H1 (cell line): ENCODE data around the gene LTF. TPM values are rescaled to one million over a fixed set of nuclear protein-coding genes. Genes with fewer than 3 reads are reported as not detected.

ENCODE experiments used
- CTCF ChIA-PET: fragments of 300-600 bp; sonication (Branson Sonifier 250); formaldehyde crosslinking; loops from one replicate; lab custom pipeline; 2021; ENCODE audit not compliant: partially characterized antibody; lab: Charles Lee
- POLR2A ChIA-PET: fragments of 300-600 bp; sonication (Branson Sonifier 250); formaldehyde crosslinking; loops from one replicate; lab custom pipeline; 2021; ENCODE audit warnings: inconsistent platforms; ENCODE audit not compliant: partially characterized antibody; lab: Charles Lee
- DNase-seq, 2 experiments: peaks; one replicate each; pipeline versions ENCODE4 v3.0.0 to v3.0.0-alpha.2; 2010 to 2022; ENCODE audit warnings: low spot score in 2 of 2, low read depth in 1 of 2, mixed read lengths in 1 of 2
- FAIRE-seq: peaks from 2 replicates; lab custom pipeline; 2011; peaks lifted over from hg19 to GRCh38; lab: Jason Lieb, UNC
- H2AFZ ChIP-seq: 2 replicates; pipeline ENCODE4 v1.8.1; 2012; ENCODE audit warnings: low read length, inconsistent platforms
- H2AK5ac ChIP-seq: 2 replicates; pipeline ENCODE4 v1.6.1; 2013; ENCODE audit warnings: low read depth, low read length
- H2BK120ac ChIP-seq: replicated peaks from 2 replicates; pipeline ENCODE3; 2013; ENCODE audit warnings: low read depth, low read length, inconsistent platforms
- H2BK12ac ChIP-seq: 2 replicates; pipeline ENCODE4 v1.6.1; 2013; ENCODE audit warnings: low read depth, low read length
- H2BK15ac ChIP-seq: 2 replicates; pipeline ENCODE4 v1.6.1; 2013; ENCODE audit warnings: low read length
- H2BK20ac ChIP-seq: 2 replicates; pipeline ENCODE4 v1.6.1; 2013; ENCODE audit warnings: low read length
- H2BK5ac ChIP-seq: 2 replicates; pipeline ENCODE4 v1.6.1; 2013; ENCODE audit warnings: low read depth, low read length
- H3K14ac ChIP-seq: 2 replicates; pipeline ENCODE4 v1.6.1; 2013; ENCODE audit warnings: inconsistent platforms; ENCODE audit not compliant: insufficient read length
- H3K18ac ChIP-seq: 2 replicates; pipeline ENCODE4 v1.6.1; 2013; ENCODE audit warnings: low read length; ENCODE audit errors: extremely low read depth
- H3K23ac ChIP-seq: 2 replicates; pipeline ENCODE4 v1.6.1; 2013; ENCODE audit warnings: inconsistent platforms; ENCODE audit not compliant: insufficient read length
- H3K23me2 ChIP-seq: 2 replicates; pipeline ENCODE4 v1.6.1; 2013; ENCODE audit warnings: low read depth, low read length
- H3K27ac ChIP-seq: 2 replicates; pipeline ENCODE4 v1.6.1; 2011; ENCODE audit warnings: low read depth, low read length, inconsistent platforms
- H3K27me3 ChIP-seq, 4 experiments: replicated peaks in 1 of 4; 1 replicate in 1 of 4; 2 replicates in 3 of 4; pipeline versions ENCODE4 v1.6.1 to v1.8.1; 2011 to 2013; ENCODE audit warnings: low read length in 3 of 4, mild to moderate bottlenecking in 3 of 4, inconsistent platforms in 2 of 4, mixed read lengths in 2 of 4, moderate library complexity in 1 of 4; ENCODE audit not compliant: control insufficient read depth in 3 of 4, insufficient read depth in 3 of 4; ENCODE audit errors: extremely low read depth in 1 of 4
- H3K36me3 ChIP-seq, 4 experiments: 2 replicates each; pipeline versions ENCODE4 v1.6.1 to v1.8.1; 2011 to 2013; ENCODE audit warnings: mild to moderate bottlenecking in 4 of 4, low read length in 3 of 4, moderate library complexity in 2 of 4, control low read depth in 1 of 4, inconsistent platforms in 1 of 4; ENCODE audit not compliant: insufficient read depth in 4 of 4, control insufficient read depth in 2 of 4
- H3K4ac ChIP-seq: replicated peaks from 2 replicates; pipeline ENCODE3; 2013; ENCODE audit warnings: low read length, low read depth, mixed read lengths, inconsistent platforms; ENCODE audit not compliant: insufficient read length
- H3K4me1 ChIP-seq, 4 experiments: replicated peaks in 1 of 4; 1 replicate in 1 of 4; 2 replicates in 3 of 4; pipeline versions ENCODE4 v1.6.1 to v1.8.1; 2011 to 2013; ENCODE audit warnings: low read length in 3 of 4, inconsistent platforms in 2 of 4, mixed read lengths in 1 of 4; ENCODE audit not compliant: insufficient read depth in 4 of 4, control insufficient read depth in 3 of 4
- H3K4me2 ChIP-seq, 2 experiments: 2 replicates each; pipeline versions ENCODE4 v1.6.1 to v1.8.1; 2011 to 2013; ENCODE audit warnings: low read depth in 2 of 2, low read length in 2 of 2, control low read depth in 1 of 2, inconsistent platforms in 1 of 2, mild to moderate bottlenecking in 1 of 2; ENCODE audit not compliant: insufficient read depth in 1 of 2
- H3K4me3 ChIP-seq, 4 experiments: fragments of 200-600, 300-600 bp in 1 of 4; sonication (generic), shearing (Covaris generic), sonication (Bioruptor Twin) in 1 of 4; 2 replicates each; pipeline versions ENCODE4 v1.5.1 to v1.8.1; 2011 to 2016; ENCODE audit warnings: low read length in 4 of 4, low read depth in 3 of 4, control low read depth in 2 of 4, inconsistent platforms in 2 of 4, mild to moderate bottlenecking in 2 of 4, mixed read lengths in 1 of 4, moderate library complexity in 1 of 4; ENCODE audit not compliant: insufficient read depth in 2 of 4; ENCODE audit errors: extremely low read depth in 1 of 4
- H3K56ac ChIP-seq: replicated peaks from 2 replicates; pipeline ENCODE3; 2013; ENCODE audit warnings: low read depth, mild to moderate bottlenecking, mixed read lengths, low read length, inconsistent platforms; ENCODE audit not compliant: insufficient read length
- H3K79me1 ChIP-seq: 2 replicates; pipeline ENCODE4 v1.6.1; 2013; ENCODE audit warnings: low read depth, low read length, control low read depth
- H3K79me2 ChIP-seq, 2 experiments: 2 replicates each; pipeline versions ENCODE4 v1.6.1 to v1.8.1; 2012 to 2013; ENCODE audit warnings: low read length in 2 of 2, mild to moderate bottlenecking in 2 of 2, inconsistent platforms in 1 of 2; ENCODE audit not compliant: insufficient read depth in 2 of 2, control insufficient read depth in 1 of 2
- H3K9ac ChIP-seq, 4 experiments: replicated peaks in 1 of 4; 1 replicate in 1 of 4; 2 replicates in 3 of 4; pipeline versions ENCODE4 v1.6.1 to v1.8.1; 2011 to 2013; ENCODE audit warnings: low read depth in 3 of 4, low read length in 3 of 4, control low read depth in 2 of 4, mild to moderate bottlenecking in 2 of 4, moderate library complexity in 2 of 4, inconsistent platforms in 1 of 4; ENCODE audit errors: extremely low read depth in 1 of 4
- H3K9me3 ChIP-seq, 2 experiments: 2 replicates each; pipeline versions ENCODE4 v1.6.1 to v1.8.1; 2012 to 2013; ENCODE audit warnings: mild to moderate bottlenecking in 2 of 2, moderate library complexity in 2 of 2, control low read depth in 1 of 2, inconsistent platforms in 1 of 2, low read depth in 1 of 2, low read length in 1 of 2, mixed read lengths in 1 of 2; ENCODE audit not compliant: insufficient read depth in 2 of 2
- H4K20me1 ChIP-seq, 2 experiments: replicated peaks in 1 of 2; 2 replicates each; pipeline versions ENCODE3 to v1.8.1; 2011 to 2013; ENCODE audit warnings: inconsistent platforms in 2 of 2, low read length in 2 of 2, mild to moderate bottlenecking in 1 of 2; ENCODE audit not compliant: insufficient read depth in 2 of 2, control insufficient read depth in 1 of 2
- H4K5ac ChIP-seq: 2 replicates; pipeline ENCODE4 v1.6.1; 2013; ENCODE audit warnings: low read length, low read depth, mixed read lengths, inconsistent platforms; ENCODE audit not compliant: insufficient read length
- H4K8ac ChIP-seq: 2 replicates; pipeline ENCODE4 v1.8.0; 2013; ENCODE audit warnings: mild to moderate bottlenecking, moderate library complexity, low read length, inconsistent platforms; ENCODE audit not compliant: insufficient read depth; ENCODE audit errors: extremely low read depth
- H4K91ac ChIP-seq: replicated peaks from 2 replicates; pipeline ENCODE3; 2013; ENCODE audit warnings: low read length, mixed read lengths, inconsistent platforms; ENCODE audit not compliant: insufficient read length
- BACH1 ChIP-seq: IDR thresholded peaks from 2 replicates; pipeline ENCODE4 v1.6.1; 2012; ENCODE audit warnings: low read length, improper control_type of control experiment
- BRCA1 ChIP-seq: IDR thresholded peaks from 2 replicates; pipeline ENCODE4 v1.6.1; 2012; ENCODE audit warnings: low read depth, low read length, improper control_type of control experiment
- CHD1 ChIP-seq: IDR thresholded peaks from 2 replicates; pipeline ENCODE4 v1.6.1; 2012; ENCODE audit warnings: low read depth, low read length, improper control_type of control experiment
- CREB1 ChIP-seq: IDR thresholded peaks from 2 replicates; pipeline ENCODE4 v1.6.1; 2012; ENCODE audit warnings: inconsistent platforms
- EZH2 ChIP-seq: fragments of 200-600 bp; sonication (generic); IDR thresholded peaks from 2 replicates; pipeline ENCODE4 v1.7.1; 2012; ENCODE audit warnings: low read depth, mild to moderate bottlenecking, moderate library complexity, low read length, inconsistent platforms; ENCODE audit not compliant: severe bottlenecking
- KDM4A ChIP-seq: IDR thresholded peaks from one replicate; pipeline ENCODE4 v1.7.1; 2012; ENCODE audit warnings: low read depth, mild to moderate bottlenecking, moderate library complexity, low read length, inconsistent platforms; ENCODE audit not compliant: severe bottlenecking
- MAFK ChIP-seq: IDR thresholded peaks from 2 replicates; pipeline ENCODE4 v1.6.1; 2012; ENCODE audit warnings: low read depth, mild to moderate bottlenecking, improper control_type of control experiment, low read length
- NRF1 ChIP-seq: IDR thresholded peaks from 2 replicates; pipeline ENCODE4 v1.6.1; 2011; ENCODE audit warnings: mild to moderate bottlenecking, low read depth, low read length, improper control_type of control experiment
- POU5F1 ChIP-seq: IDR thresholded peaks from 2 replicates; pipeline ENCODE4 v1.6.1; 2011; ENCODE audit warnings: low read depth, mild to moderate bottlenecking, low read length, moderate library complexity
- RAD21 ChIP-seq, 2 experiments: IDR thresholded peaks in 1 of 2; conservative IDR thresholded peaks in 1 of 2; 2 replicates each; pipeline ENCODE4 v1.6.1; 2011; ENCODE audit warnings: low read depth in 2 of 2, low read length in 2 of 2, improper control_type of control experiment in 1 of 2, inconsistent platforms in 1 of 2, mild to moderate bottlenecking in 1 of 2, moderate library complexity in 1 of 2
- RXRA ChIP-seq: IDR thresholded peaks from 2 replicates; pipeline ENCODE4 v1.6.1; 2011; ENCODE audit warnings: low read depth, mild to moderate bottlenecking, low read length, moderate library complexity; ENCODE audit not compliant: insufficient read depth
- SP1 ChIP-seq: IDR thresholded peaks from 2 replicates; pipeline ENCODE4 v1.6.1; 2011; ENCODE audit warnings: low read depth, low read length
- TAF7 ChIP-seq: optimal IDR thresholded peaks from 2 replicates; pipeline ENCODE3; 2011; ENCODE audit warnings: low read depth, mild to moderate bottlenecking, inconsistent platforms, low read length, moderate library complexity, borderline replicate concordance
- WGBS, 2 experiments: shearing (Covaris generic) in 1 of 2; methylation state at CpG; one replicate each; pipeline versions ENCODE4 v1.1.6 to v1.1.7; 2013 to 2015; ENCODE audit warnings: low lambda C conversion rate in 2 of 2, mixed read lengths in 2 of 2, inconsistent platforms in 1 of 2, low coverage in 1 of 2, missing lambda C conversion rate in 1 of 2; ENCODE audit not compliant: insufficient replicate concordance in 2 of 2, insufficient coverage in 1 of 2, insufficient read length in 1 of 2; ENCODE audit errors: extremely low coverage in 1 of 2, missing lambda C conversion rate in 1 of 2; 5-methylcytosine and 5-hydroxymethylcytosine counted together
- polyA plus RNA-seq, 7 experiments: library from polyadenylated mRNA; depleted of rRNA in 3 of 7; stranded (reverse) in 5 of 7; unstranded in 2 of 7; fragments of >200 nt in 5 of 7; fragments of 200-250 nt in 2 of 7; gene quantifications; 1 replicate in 5 of 7; 2 replicates in 1 of 7; 4 replicates in 1 of 7; pipeline versions ENCODE4 v1.2.1 to v1.2.3, GENCODE V29; 2011 to 2013; ENCODE audit warnings: missing spikeins in 2 of 7, mixed read lengths in 2 of 7
- total RNA-seq: library from RNA; stranded (reverse); fragmentation: NEBNext Ultra II Directional; extraction: Animal tissue kit (Norgen Biotek cat#: 25700); gene quantifications from 2 replicates; pipeline ENCODE4 v1.2.1, GENCODE V29; 2021

Gene LTF
- total and polyA plus RNA-seq, 2 of the 8 experiments (the other 6 are each of a cell fraction or from before 2014, with no cell fraction given) = 0.23 to 0.99 TPM

GRCh38 chr3:46469680-46470357 is 5.1 kb upstream of the LTF start:
- Histone ChIP-seq H2BK5ac (no peak overlapping the region), H3K79me1 (no peaks in the 10 kb centered on the region)
- CTCF ChIA-PET = interaction anchor here (0.8 to 7.5 kb wide), 8 partner anchors 10 to 343 kb away, joined by 3 to 38 read pairs (median 4); no protein-coding TSS in a partner anchor
- no peak for TF ChIP-seq RXRA
- TF ChIP-seq EZH2 = no peak
- no peak for TF ChIP-seq KDM4A
- no peak for TF ChIP-seq CREB1
- TF ChIP-seq TAF7 = no peak
- TF ChIP-seq BRCA1 = no peak
- no peak for TF ChIP-seq NRF1
- TF ChIP-seq MAFK = no peak
- no peak for TF ChIP-seq SP1
- no peak for TF ChIP-seq RAD21 (IDR thresholded peaks at IDR 0.05 in 1 of 2, conservative IDR thresholded peaks at IDR 0.05 in 1 of 2; ENCODE audit: low read depth in 2 of 2, low read length in 2 of 2)
- no peak for TF ChIP-seq POU5F1
- no peak for TF ChIP-seq CHD1
- no peak for TF ChIP-seq BACH1

More at GRCh38 chr3:46469680-46470357, 5.1 kb upstream of the LTF start:
- 65% methylated on average over 3 of the region's 3 CpGs; no CpG with 5 or more reads in 1 of the 2 experiments for WGBS, 2 experiments
- Histone ChIP-seq H3K36me3 (no peaks in the 10 kb centered on the region), H3K56ac (no peak overlapping the region), H3K14ac (no peak overlapping the region), H3K4ac (no peak overlapping the region), H2AFZ (no peak overlapping the region), H4K5ac (no peak overlapping the region), H4K8ac (no peak overlapping the region), H4K20me1 (peaks cover 0 to 1% of the 10 kb centered on the region in 2 experiments), H2BK15ac (no peak overlapping the region), H3K9me3 (no peaks in the 10 kb centered on the region), H4K91ac (no peak overlapping the region), H3K27me3 (peaks cover 3 to 11% (median 9%) of the 10 kb centered on the region in 4 experiments), H2BK120ac (no peak overlapping the region), H3K79me2 (no peaks in the 10 kb centered on the region), H2BK12ac (no peak overlapping the region), H3K27ac (no peak overlapping the region), H3K9ac (no peak overlapping the region), H3K4me1 (peaks cover 0 to 5% (median 2%) of the 10 kb centered on the region in 4 experiments; a peak in 4 of 7 replicates), H3K4me3 (no peak overlapping the region), H3K23ac (no peak overlapping the region), H3K18ac (no peak overlapping the region), H2BK20ac (no peak overlapping the region), H2AK5ac (no peak overlapping the region), H3K23me2 (peaks cover under 1% of the 10 kb centered on the region), H3K4me2 (no peak overlapping the region)
- FAIRE-seq (no peak), DNase-seq (peak in 1 of 2 experiments; percentile 27)
- POLR2A ChIA-PET = no interaction called here
